Keratinocyte (primary cell): ENCODE measurements around the gene STRC.
"Not testable (repeated sequence)": the region's sequence is repeated elsewhere in the genome, so short reads cannot be mapped to it uniquely, and the experiment has no call there.

Source experiments
- EZH2 ChIP-seq: IDR thresholded peaks from one replicate; pipeline ENCODE4 v1.6.1; 2012; ENCODE audit warnings: inconsistent platforms, mild to moderate bottlenecking, low read length, moderate library complexity
- TF ChIP-seq, protein P1 (sequence below), 3 experiments: IDR thresholded peaks in 1 of 3; conservative IDR thresholded peaks in 1 of 3; optimal IDR thresholded peaks in 1 of 3; 2 replicates in 2 of 3; 3 replicates in 1 of 3; pipeline versions ENCODE3 to v1.5.1; 2011; ENCODE audit warnings: low read length in 3 of 3, mild to moderate bottlenecking in 3 of 3, moderate library complexity in 2 of 3, control low read depth in 1 of 3, inconsistent platforms in 1 of 3; ENCODE audit not compliant: insufficient read depth in 2 of 3; ENCODE audit errors: extremely low read depth in 1 of 3

DNA sequence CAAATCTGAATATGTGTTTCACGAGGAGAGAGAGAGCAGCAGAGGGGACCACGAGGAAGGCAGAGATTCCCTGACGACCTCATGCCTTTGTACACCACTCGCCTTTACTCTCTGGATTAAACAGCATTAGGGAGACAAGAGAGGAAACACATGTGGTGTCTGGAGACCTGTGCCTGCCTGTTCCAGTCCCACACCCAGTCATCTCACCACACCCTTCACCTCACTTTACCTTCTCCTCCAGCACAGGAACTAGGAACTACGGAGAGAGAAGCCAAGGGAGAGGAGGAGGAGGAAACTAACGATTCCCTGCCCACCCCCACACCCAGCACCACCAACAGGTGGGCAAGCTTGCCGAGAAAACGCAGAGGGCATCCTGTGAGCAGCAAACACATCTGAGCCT lies 25.8 kb downstream of the STRC start:
- TF ChIP-seq, protein P1, sequence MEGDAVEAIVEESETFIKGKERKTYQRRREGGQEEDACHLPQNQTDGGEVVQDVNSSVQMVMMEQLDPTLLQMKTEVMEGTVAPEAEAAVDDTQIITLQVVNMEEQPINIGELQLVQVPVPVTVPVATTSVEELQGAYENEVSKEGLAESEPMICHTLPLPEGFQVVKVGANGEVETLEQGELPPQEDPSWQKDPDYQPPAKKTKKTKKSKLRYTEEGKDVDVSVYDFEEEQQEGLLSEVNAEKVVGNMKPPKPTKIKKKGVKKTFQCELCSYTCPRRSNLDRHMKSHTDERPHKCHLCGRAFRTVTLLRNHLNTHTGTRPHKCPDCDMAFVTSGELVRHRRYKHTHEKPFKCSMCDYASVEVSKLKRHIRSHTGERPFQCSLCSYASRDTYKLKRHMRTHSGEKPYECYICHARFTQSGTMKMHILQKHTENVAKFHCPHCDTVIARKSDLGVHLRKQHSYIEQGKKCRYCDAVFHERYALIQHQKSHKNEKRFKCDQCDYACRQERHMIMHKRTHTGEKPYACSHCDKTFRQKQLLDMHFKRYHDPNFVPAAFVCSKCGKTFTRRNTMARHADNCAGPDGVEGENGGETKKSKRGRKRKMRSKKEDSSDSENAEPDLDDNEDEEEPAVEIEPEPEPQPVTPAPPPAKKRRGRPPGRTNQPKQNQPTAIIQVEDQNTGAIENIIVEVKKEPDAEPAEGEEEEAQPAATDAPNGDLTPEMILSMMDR (optimal IDR thresholded peaks at IDR 0.05 in 1 of 3, IDR thresholded peaks at IDR 0.05 in 1 of 3, conservative IDR thresholded peaks at IDR 0.05 in 1 of 3; ENCODE audit: extremely low read depth in 1 of 3, insufficient read depth in 2 of 3, low read length in 3 of 3), result not testable (repeated sequence)
- not testable (repeated sequence) for TF ChIP-seq EZH2
